Adrenal gland (tissue), 5 donors: ENCODE measurements around the gene COL19A1.

Source experiments
- POLR2A ChIP-seq, 2 donors: fragments of 450-650 bp; IDR thresholded peaks; one replicate each; pipeline ENCODE4 v1.6.1; 2017; ENCODE audit warnings: antibody characterized with exemption in 2 of 2, mild to moderate bottlenecking in 2 of 2, moderate library complexity in 1 of 2
- TF ChIP-seq, protein P1 (sequence below), 6 experiments: fragments of 450-650 bp in 4 of 6; fragments of 200-600 bp in 2 of 6; sonication (generic) in 1 of 6; IDR thresholded peaks; 1 replicate in 5 of 6; 2 replicates in 1 of 6; pipeline versions ENCODE4 v1.5.1 to v1.8.0; 2016 to 2021; ENCODE audit warnings: antibody characterized with exemption in 6 of 6, mild to moderate bottlenecking in 2 of 6, moderate library complexity in 1 of 6
- donor health status: DM: no; HTN: no; CAD: no.

- TF ChIP-seq, protein P1, sequence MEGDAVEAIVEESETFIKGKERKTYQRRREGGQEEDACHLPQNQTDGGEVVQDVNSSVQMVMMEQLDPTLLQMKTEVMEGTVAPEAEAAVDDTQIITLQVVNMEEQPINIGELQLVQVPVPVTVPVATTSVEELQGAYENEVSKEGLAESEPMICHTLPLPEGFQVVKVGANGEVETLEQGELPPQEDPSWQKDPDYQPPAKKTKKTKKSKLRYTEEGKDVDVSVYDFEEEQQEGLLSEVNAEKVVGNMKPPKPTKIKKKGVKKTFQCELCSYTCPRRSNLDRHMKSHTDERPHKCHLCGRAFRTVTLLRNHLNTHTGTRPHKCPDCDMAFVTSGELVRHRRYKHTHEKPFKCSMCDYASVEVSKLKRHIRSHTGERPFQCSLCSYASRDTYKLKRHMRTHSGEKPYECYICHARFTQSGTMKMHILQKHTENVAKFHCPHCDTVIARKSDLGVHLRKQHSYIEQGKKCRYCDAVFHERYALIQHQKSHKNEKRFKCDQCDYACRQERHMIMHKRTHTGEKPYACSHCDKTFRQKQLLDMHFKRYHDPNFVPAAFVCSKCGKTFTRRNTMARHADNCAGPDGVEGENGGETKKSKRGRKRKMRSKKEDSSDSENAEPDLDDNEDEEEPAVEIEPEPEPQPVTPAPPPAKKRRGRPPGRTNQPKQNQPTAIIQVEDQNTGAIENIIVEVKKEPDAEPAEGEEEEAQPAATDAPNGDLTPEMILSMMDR (IDR thresholded peaks at IDR 0.05), result no peak
- TF ChIP-seq POLR2A (IDR thresholded peaks at IDR 0.05), result no peak
These were observed 4.8 kb downstream of the COL19A1 start for GRCh38 chr6:69871107-69871506.
